Measurements from ENCODE around the gene VEPH1. TPM values are rescaled to one million over a fixed set of nuclear protein-coding genes. Genes with fewer than 3 reads are reported as not detected.

Gene VEPH1
- total RNA-seq, 1 experiment from 2014 or later = 0.51 TPM

DNA sequence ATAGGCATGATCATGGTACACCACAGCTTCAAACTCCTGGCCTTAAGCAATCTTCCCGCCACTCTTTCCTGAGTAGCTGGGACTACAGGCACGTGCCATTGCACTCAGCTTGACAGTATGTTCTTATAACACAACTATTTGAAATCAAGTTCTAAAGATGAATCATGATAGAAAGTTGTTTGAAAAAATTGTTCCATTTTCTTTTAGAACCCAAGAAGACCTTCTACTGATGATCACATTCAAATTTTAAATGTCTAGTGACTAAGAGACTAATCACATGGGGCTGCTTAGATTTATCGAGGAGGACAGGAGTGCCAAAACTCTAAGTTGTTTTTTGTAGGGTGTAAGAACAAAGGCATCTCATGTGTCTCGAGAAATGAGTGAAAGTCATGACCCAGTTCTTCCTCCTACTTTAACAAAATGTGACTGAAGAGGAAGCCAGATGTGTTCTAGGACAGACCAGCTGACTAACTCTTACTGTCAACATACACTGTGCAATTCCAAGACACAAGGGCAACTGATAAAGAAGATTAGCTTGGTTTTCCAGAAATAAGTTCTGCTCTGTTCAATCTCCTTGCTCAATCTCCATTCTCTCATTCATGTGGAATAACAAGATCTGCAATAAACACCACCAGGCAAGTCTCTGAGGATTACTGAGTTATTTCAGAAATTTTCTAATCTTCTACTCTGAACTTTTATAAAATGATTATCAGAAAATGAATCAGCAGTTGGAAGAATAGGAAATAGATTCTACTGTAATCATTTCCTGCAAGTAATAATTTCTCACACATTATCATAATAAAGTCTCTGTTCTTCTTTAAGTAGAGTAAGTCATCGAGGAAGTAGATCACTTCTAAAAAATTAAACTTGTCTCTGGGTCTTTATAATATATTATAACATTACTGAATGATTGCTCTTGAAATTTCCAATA, 220.7 kb downstream of the VEPH1 start:
- intact Hi-C loops (cut with micrococcal nuclease; ENCODE audit: unreplicated experiment) = no loop called here
- BruUV-seq (replicated peaks) = no TSS peak
- in situ Hi-C loops (cut with HindIII; ENCODE audit: low pct_unique_long_range_greater_than_20kb, low sequenced_read_pairs) = no loop called here
- ATAC-seq (no peak), DNase-seq (ENCODE audit: low read depth, low spot score) (no peak)
- no peak overlapping the region for H3K4me3 ChIP-seq (ENCODE audit: low read depth in 2 of 2, low read length in 2 of 2)
- CTCF ChIA-PET = no interaction called here
- H3K36me3 ChIP-seq (ENCODE audit: control insufficient read depth, insufficient read depth, low read length) = no peaks in the 10 kb centered on the region
- no peaks in the 10 kb centered on the region for H3K27me3 ChIP-seq (ENCODE audit: control insufficient read depth, insufficient read depth, low read length)
- no peak for TF ChIP-seq TCF7L2 (IDR thresholded peaks at IDR 0.05; ENCODE audit: low read depth, low read length)
- no peak for TF ChIP-seq POLR2AphosphoS5 (IDR thresholded peaks at IDR 0.05; ENCODE audit: low read depth, low read length)
- TF ChIP-seq, protein P1, sequence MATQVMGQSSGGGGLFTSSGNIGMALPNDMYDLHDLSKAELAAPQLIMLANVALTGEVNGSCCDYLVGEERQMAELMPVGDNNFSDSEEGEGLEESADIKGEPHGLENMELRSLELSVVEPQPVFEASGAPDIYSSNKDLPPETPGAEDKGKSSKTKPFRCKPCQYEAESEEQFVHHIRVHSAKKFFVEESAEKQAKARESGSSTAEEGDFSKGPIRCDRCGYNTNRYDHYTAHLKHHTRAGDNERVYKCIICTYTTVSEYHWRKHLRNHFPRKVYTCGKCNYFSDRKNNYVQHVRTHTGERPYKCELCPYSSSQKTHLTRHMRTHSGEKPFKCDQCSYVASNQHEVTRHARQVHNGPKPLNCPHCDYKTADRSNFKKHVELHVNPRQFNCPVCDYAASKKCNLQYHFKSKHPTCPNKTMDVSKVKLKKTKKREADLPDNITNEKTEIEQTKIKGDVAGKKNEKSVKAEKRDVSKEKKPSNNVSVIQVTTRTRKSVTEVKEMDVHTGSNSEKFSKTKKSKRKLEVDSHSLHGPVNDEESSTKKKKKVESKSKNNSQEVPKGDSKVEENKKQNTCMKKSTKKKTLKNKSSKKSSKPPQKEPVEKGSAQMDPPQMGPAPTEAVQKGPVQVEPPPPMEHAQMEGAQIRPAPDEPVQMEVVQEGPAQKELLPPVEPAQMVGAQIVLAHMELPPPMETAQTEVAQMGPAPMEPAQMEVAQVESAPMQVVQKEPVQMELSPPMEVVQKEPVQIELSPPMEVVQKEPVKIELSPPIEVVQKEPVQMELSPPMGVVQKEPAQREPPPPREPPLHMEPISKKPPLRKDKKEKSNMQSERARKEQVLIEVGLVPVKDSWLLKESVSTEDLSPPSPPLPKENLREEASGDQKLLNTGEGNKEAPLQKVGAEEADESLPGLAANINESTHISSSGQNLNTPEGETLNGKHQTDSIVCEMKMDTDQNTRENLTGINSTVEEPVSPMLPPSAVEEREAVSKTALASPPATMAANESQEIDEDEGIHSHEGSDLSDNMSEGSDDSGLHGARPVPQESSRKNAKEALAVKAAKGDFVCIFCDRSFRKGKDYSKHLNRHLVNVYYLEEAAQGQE (IDR thresholded peaks at IDR 0.05; ENCODE audit: insufficient read depth in 1 of 2, low read depth in 2 of 2, low read length in 1 of 2) = no peak
- no peak for TF ChIP-seq SIN3A (IDR thresholded peaks at IDR 0.05; ENCODE audit: borderline replicate concordance, insufficient read depth, low read depth, low read length)
- TF ChIP-seq, protein P2, sequence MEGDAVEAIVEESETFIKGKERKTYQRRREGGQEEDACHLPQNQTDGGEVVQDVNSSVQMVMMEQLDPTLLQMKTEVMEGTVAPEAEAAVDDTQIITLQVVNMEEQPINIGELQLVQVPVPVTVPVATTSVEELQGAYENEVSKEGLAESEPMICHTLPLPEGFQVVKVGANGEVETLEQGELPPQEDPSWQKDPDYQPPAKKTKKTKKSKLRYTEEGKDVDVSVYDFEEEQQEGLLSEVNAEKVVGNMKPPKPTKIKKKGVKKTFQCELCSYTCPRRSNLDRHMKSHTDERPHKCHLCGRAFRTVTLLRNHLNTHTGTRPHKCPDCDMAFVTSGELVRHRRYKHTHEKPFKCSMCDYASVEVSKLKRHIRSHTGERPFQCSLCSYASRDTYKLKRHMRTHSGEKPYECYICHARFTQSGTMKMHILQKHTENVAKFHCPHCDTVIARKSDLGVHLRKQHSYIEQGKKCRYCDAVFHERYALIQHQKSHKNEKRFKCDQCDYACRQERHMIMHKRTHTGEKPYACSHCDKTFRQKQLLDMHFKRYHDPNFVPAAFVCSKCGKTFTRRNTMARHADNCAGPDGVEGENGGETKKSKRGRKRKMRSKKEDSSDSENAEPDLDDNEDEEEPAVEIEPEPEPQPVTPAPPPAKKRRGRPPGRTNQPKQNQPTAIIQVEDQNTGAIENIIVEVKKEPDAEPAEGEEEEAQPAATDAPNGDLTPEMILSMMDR (IDR thresholded peaks at IDR 0.05) = no peak
- H3K4me1 ChIP-seq (ENCODE audit: control insufficient read depth, insufficient read depth, low read length) = no peaks in the 10 kb centered on the region
- H3K27ac ChIP-seq (ENCODE audit: low read length) = no peak overlapping the region
- H3K9me3 ChIP-seq (ENCODE audit: control insufficient read depth, insufficient read depth, low read depth, low read length) = no peaks in the 10 kb centered on the region
- POLR2A ChIA-PET = no interaction called here

DNA sequence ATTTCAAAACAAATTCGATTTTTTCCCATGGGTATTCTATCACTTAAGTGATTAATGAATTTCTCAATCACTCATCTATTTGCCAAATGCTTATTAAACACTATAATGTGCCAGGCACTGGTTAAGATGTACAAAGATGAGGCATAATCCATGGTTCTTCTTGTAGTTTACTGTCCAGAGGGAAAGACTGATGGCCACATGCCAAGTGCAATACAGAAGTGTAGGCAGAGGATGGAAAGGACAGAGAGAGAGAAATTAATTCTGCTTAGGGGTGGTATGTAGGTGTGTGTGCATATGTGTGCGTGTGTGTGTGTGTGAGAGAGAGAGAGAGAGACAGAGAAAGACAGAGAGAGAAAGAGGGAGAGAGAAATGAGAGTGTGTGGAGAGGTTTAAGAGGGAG, 222.4 kb downstream of the VEPH1 start:
- Histone ChIP-seq H3K4me3 (ENCODE audit: low read depth in 2 of 2, low read length in 2 of 2) (no peak overlapping the region), H3K27me3 (ENCODE audit: control insufficient read depth, insufficient read depth, low read length) (no peaks in the 10 kb centered on the region), H3K9me3 (ENCODE audit: control insufficient read depth, insufficient read depth, low read depth, low read length) (no peaks in the 10 kb centered on the region), H3K27ac (ENCODE audit: low read length) (no peak overlapping the region), H3K36me3 (ENCODE audit: control insufficient read depth, insufficient read depth, low read length) (no peaks in the 10 kb centered on the region), H3K4me1 (ENCODE audit: control insufficient read depth, insufficient read depth, low read length) (no peaks in the 10 kb centered on the region)
- ATAC-seq = no peak
- CTCF ChIA-PET = no interaction called here
- intact Hi-C loops (cut with micrococcal nuclease; ENCODE audit: unreplicated experiment) = no loop called here
- in situ Hi-C loops (cut with HindIII; ENCODE audit: low pct_unique_long_range_greater_than_20kb, low sequenced_read_pairs) = no loop called here
- POLR2A ChIA-PET = no interaction called here
- BruUV-seq (replicated peaks) = no TSS peak
- TF ChIP-seq SIN3A (IDR thresholded peaks at IDR 0.05; ENCODE audit: borderline replicate concordance, insufficient read depth, low read depth, low read length) (no peak), POLR2AphosphoS5 (IDR thresholded peaks at IDR 0.05; ENCODE audit: low read depth, low read length) (no peak), TCF7L2 (IDR thresholded peaks at IDR 0.05; ENCODE audit: low read depth, low read length) (no peak)
- TF ChIP-seq, protein P2 (IDR thresholded peaks at IDR 0.05) = no peak
- TF ChIP-seq, protein P1 (IDR thresholded peaks at IDR 0.05; ENCODE audit: insufficient read depth in 1 of 2, low read depth in 2 of 2, low read length in 1 of 2) = no peak
- no peak for DNase-seq (ENCODE audit: low read depth, low spot score)
